ENCODE data around the gene ANGPTL1.

GRCh38 chr1:178802873-178803272 lies 68.0 kb downstream of the ANGPTL1 start:
- TF ChIP-seq CTCF (IDR thresholded peaks at IDR 0.05; ENCODE audit: low read length) (no peak), EZH2 (optimal IDR thresholded peaks at IDR 0.05; ENCODE audit: low read depth, low read length) (no peak)

All from MM.1S (cell line).